ENCODE results near the gene TYR.

GRCh38 chr11:89181111-89181510, 3.4 kb downstream of the TYR start:
- TF ChIP-seq CTCF (conservative IDR thresholded peaks at IDR 0.05) (no peak), ZFX (IDR thresholded peaks at IDR 0.05) (no peak)

All from C4-2B (cell line).